ENCODE data around the gene RET. TPM values are rescaled to one million over a fixed set of nuclear protein-coding genes. Genes with fewer than 3 reads are reported as not detected.

RET gene
- total and polyA plus RNA-seq, 7 donors, result 1.8 to 6.5 (median 3.9) TPM; not detected in 2

GRCh38 chr10:43122826-43123225, 46.0 kb downstream of the RET start:
- H3K36me3 ChIP-seq, result no peaks in the 10 kb centered on the region
- intact Hi-C loops (cut with DNase I), result no loop called here
- TF ChIP-seq, protein P1, sequence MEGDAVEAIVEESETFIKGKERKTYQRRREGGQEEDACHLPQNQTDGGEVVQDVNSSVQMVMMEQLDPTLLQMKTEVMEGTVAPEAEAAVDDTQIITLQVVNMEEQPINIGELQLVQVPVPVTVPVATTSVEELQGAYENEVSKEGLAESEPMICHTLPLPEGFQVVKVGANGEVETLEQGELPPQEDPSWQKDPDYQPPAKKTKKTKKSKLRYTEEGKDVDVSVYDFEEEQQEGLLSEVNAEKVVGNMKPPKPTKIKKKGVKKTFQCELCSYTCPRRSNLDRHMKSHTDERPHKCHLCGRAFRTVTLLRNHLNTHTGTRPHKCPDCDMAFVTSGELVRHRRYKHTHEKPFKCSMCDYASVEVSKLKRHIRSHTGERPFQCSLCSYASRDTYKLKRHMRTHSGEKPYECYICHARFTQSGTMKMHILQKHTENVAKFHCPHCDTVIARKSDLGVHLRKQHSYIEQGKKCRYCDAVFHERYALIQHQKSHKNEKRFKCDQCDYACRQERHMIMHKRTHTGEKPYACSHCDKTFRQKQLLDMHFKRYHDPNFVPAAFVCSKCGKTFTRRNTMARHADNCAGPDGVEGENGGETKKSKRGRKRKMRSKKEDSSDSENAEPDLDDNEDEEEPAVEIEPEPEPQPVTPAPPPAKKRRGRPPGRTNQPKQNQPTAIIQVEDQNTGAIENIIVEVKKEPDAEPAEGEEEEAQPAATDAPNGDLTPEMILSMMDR (IDR thresholded peaks at IDR 0.05), result no peak
- TF ChIP-seq EP300 (IDR thresholded peaks at IDR 0.05) (no peak), POLR2A (IDR thresholded peaks at IDR 0.05) (no peak), POLR2AphosphoS5 (IDR thresholded peaks at IDR 0.05) (no peak)
- DNase-seq, result no peak
- no peak overlapping the region for H3K4me3 ChIP-seq
- whole genome bisulfite sequencing, 2 donors, result 82 to 89% methylated on average over 7 of the region's 7 CpGs
- no peaks in the 10 kb centered on the region for H3K27me3 ChIP-seq
- H3K9me3 ChIP-seq, result no peaks in the 10 kb centered on the region
- no peaks in the 10 kb centered on the region for H3K4me1 ChIP-seq
- H3K27ac ChIP-seq, result no peak overlapping the region

DNA sequence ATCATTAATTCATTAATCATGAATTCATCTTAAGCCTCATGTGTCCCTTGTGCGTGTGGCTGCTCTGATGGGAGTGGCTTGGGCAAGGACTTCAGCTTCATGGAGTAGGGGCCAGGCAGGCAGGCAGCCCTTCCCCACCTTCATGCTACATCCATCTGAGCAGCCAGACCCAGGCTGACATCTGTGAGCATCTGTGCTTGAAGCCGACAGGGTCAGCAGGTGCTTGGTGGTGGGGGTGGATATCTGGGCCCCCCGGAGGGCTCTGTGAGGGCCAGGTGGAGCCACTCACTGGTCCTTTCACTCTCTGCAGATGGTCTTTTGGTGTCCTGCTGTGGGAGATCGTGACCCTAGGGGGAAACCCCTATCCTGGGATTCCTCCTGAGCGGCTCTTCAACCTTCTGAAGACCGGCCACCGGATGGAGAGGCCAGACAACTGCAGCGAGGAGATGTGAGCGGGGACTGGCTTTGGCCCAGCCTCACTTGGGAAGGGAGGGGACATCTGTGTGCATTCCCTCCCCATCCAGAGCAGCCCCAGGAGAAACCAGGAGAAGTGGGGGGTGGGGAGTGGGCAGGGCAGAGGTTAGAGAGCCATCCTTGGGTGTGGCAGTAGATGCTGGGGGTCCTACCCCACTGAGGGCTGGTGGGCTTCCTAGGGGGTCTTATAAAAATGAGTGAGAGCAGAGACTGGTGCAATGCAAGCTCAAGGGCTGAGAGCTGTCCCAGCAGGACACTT, 46.7 kb downstream of the RET start:
- no peaks in the 10 kb centered on the region for H3K4me1 ChIP-seq
- H3K27ac ChIP-seq, result no peak overlapping the region
- no peaks in the 10 kb centered on the region for H3K9me3 ChIP-seq
- no peaks in the 10 kb centered on the region for H3K36me3 ChIP-seq
- H3K4me3 ChIP-seq, result no peak overlapping the region
- WGBS, 2 donors, result 82% methylated on average over 9 of the region's 9 CpGs
- H3K27me3 ChIP-seq, result no peaks in the 10 kb centered on the region
- intact Hi-C loops (cut with DNase I), result no loop called here
- TF ChIP-seq, protein P1 (IDR thresholded peaks at IDR 0.05), result no peak
- TF ChIP-seq EP300 (IDR thresholded peaks at IDR 0.05) (no peak), POLR2A (IDR thresholded peaks at IDR 0.05) (no peak), POLR2AphosphoS5 (IDR thresholded peaks at IDR 0.05) (no peak)
- DNase-seq, result no peak

GRCh38 chr10:43124094-43124521, 47.2 kb downstream of the RET start:
- H3K4me1 ChIP-seq, result no peaks in the 10 kb centered on the region
- no peaks in the 10 kb centered on the region for H3K27me3 ChIP-seq
- no peaks in the 10 kb centered on the region for H3K9me3 ChIP-seq
- intact Hi-C loops (cut with DNase I), result no loop called here
- no peak overlapping the region for H3K4me3 ChIP-seq
- DNase-seq, result no peak
- TF ChIP-seq, protein P1 (IDR thresholded peaks at IDR 0.05), result no peak
- TF ChIP-seq POLR2AphosphoS5 (IDR thresholded peaks at IDR 0.05), result no peak
- no peak for TF ChIP-seq EP300 (IDR thresholded peaks at IDR 0.05)
- TF ChIP-seq POLR2A (IDR thresholded peaks at IDR 0.05), result no peak
- 78 to 83% methylated on average over 6 of the region's 6 CpGs for WGBS, 2 donors
- no peak overlapping the region for H3K27ac ChIP-seq
- no peaks in the 10 kb centered on the region for H3K36me3 ChIP-seq

- no peaks in the 10 kb centered on the region for H3K9me3 ChIP-seq
- WGBS, 2 donors, result 87 to 89% methylated on average over 9 of the region's 9 CpGs
- no peak for TF ChIP-seq POLR2AphosphoS5 (IDR thresholded peaks at IDR 0.05)
- TF ChIP-seq, protein P1 (IDR thresholded peaks at IDR 0.05), result no peak
- TF ChIP-seq EP300 (IDR thresholded peaks at IDR 0.05), result no peak
- TF ChIP-seq POLR2A (IDR thresholded peaks at IDR 0.05), result no peak
- H3K27ac ChIP-seq, result no peak overlapping the region
- no peaks in the 10 kb centered on the region for H3K36me3 ChIP-seq
- intact Hi-C loops (cut with DNase I), result no loop called here
- H3K4me3 ChIP-seq, result no peak overlapping the region
- no peaks in the 10 kb centered on the region for H3K4me1 ChIP-seq
- H3K27me3 ChIP-seq, result no peaks in the 10 kb centered on the region
- DNase-seq, result no peak
Observed at GRCh38 chr10:43124574-43125273, 47.9 kb downstream of the RET start.

All from sigmoid colon (tissue), 7 donors.